Heart left ventricle (tissue), 16 donors: ENCODE results near the gene SLC36A2. TPM values are rescaled to one million over a fixed set of nuclear protein-coding genes. Genes with fewer than 3 reads are reported as not detected.

Experiments used
- ATAC-seq, 4 donors: fragments of 200-7000 bp; cut with Tn5 transposase; one replicate each; pipeline ENCODE4 v1.9.1; 2020 to 2022; ENCODE audit warnings: moderate library complexity in 4 of 4, mild to moderate bottlenecking in 3 of 4, moderate number of reproducible peaks in 1 of 4
- DNase-seq, 5 donors: peaks; one replicate each; pipeline ENCODE4 v3.0.0-alpha.2; 2020
- H3K27ac ChIP-seq, 12 donors: fragments of 200-600 bp; sonication (generic) in 4 of 12; one replicate each; pipeline versions ENCODE4 v1.5.0 to v1.8.0; 2016 to 2022; ENCODE audit warnings: mild to moderate bottlenecking in 2 of 12
- H3K27me3 ChIP-seq, 9 donors: fragments of 200-600 bp; sonication (generic) in 2 of 9; one replicate each; pipeline versions ENCODE4 v1.5.1 to v1.8.0; 2016 to 2022; ENCODE audit warnings: mild to moderate bottlenecking in 3 of 9
- H3K36me3 ChIP-seq, 9 donors: fragments of 200-600 bp; sonication (generic) in 2 of 9; one replicate each; pipeline versions ENCODE4 v1.5.0 to v1.8.0; 2018 to 2022; ENCODE audit warnings: mild to moderate bottlenecking in 2 of 9
- H3K4me1 ChIP-seq, 12 donors: fragments of 200-600 bp; sonication (generic) in 4 of 12; one replicate each; pipeline versions ENCODE4 v1.5.0 to v1.8.0; 2016 to 2022; ENCODE audit warnings: mild to moderate bottlenecking in 3 of 12
- H3K4me3 ChIP-seq, 12 donors: fragments of 200-600 bp; sonication (generic) in 4 of 12; one replicate each; pipeline versions ENCODE4 v1.5.0 to v1.8.0; 2017 to 2022; ENCODE audit warnings: mild to moderate bottlenecking in 9 of 12, moderate library complexity in 4 of 12
- H3K9me3 ChIP-seq, 12 donors: fragments of 200-600 bp; sonication (generic) in 4 of 12; one replicate each; pipeline versions ENCODE4 v1.5.0 to v1.8.0; 2016 to 2022; ENCODE audit warnings: mild to moderate bottlenecking in 1 of 12
- CTCF ChIP-seq, 12 donors: fragments of 200-600 bp; sonication (generic) in 4 of 12; IDR thresholded peaks; one replicate each; pipeline versions ENCODE4 v1.5.0 to v1.8.0; 2018 to 2022; ENCODE audit warnings: antibody characterized with exemption in 12 of 12, mild to moderate bottlenecking in 5 of 12
- POLR2A ChIP-seq, 2 donors: fragments of 450-650 bp; IDR thresholded peaks; one replicate each; pipeline ENCODE4 v1.6.1; 2017; ENCODE audit warnings: antibody characterized with exemption in 2 of 2, mild to moderate bottlenecking in 2 of 2, moderate library complexity in 2 of 2
- WGBS, 4 donors: extraction: QIAGEN DNeasy Blood & Tissue Kit in 2 of 4; methylation state at CpG; one replicate each; pipeline versions ENCODE4 v1.1.5 to v1.1.7; 2013 to 2018; 5-methylcytosine and 5-hydroxymethylcytosine counted together
- intact Hi-C, 10 donors: fragments of 100-400 bp; cut with DNase I; formaldehyde crosslinking; loops; one replicate each; pipeline versions ENCODE4 v1.11.1 to v1.14.2; 2022
- polyA plus RNA-seq, 2 donors: library from polyadenylated mRNA; stranded (reverse); fragments of 200-250 nt; gene quantifications; one replicate each; pipeline ENCODE4 v1.2.3, GENCODE V29; 2013
- total RNA-seq, 9 donors: library from RNA; depleted of rRNA in 2 of 9; stranded (reverse); fragments of >200 nt in 2 of 9; fragmentation: NEBNext Ultra II Directional in 3 of 9; extraction: Animal tissue kit (Norgen Biotek cat#: 25700) in 3 of 9; gene quantifications; one replicate each; pipeline versions ENCODE4 v1.1.0 to v1.2.4, GENCODE V29; 2016 to 2023
- donor health status: ischemic (EF 13 %, LVEDD 7.1; RV severe dilation, severe dysfunction).
- donor health status: healthy with polysubstance abuse.
- donor health status: DM: no; HTN: yes; CAD: no.
- donor health status: DM: no; HTN: no; CAD: no.
- donor health status: ischemic (EF 25% LVEDD 6.9; RV normal size, moderate dysfunction).
- donor health status: ischemic (EF 25% LVEDD 5.7; RV mildly dilated, moderate dysfunction).
- donor health status: healthy.
- donor health status: DM: yes; HTN: yes; CAD: no.
- donor health status: ischemic (EF 35%, LVEDD 5.7; RV mildly dilated, moderate dysfunction).
- donor health status: nonischemic (EF 11% LVEDD 7.7; RV severe dilation, severe dysfunction).
- donor health status: DM: yes; HTN: yes; CAD: no.
- donor health status: PGD.
- donor health status: ischemic (EF 29% LVEDD 5.4; RV normal size, mild dysfunction).
- donor health status: nonischemic (EF 23%, LVEDD 6.1; RV moderate dilation, normal function).

Gene SLC36A2
- total and polyA plus RNA-seq, 11 donors: 0.03 to 0.25 (median 0.14) TPM; not detected in 6

- peaks cover 0 to 3% (median 0%) of the 10 kb centered on the region in 12 donors for H3K4me1 ChIP-seq
- DNase-seq (no peak), ATAC-seq (no peak)
- no peaks in the 10 kb centered on the region for H3K36me3 ChIP-seq
- no peak overlapping the region for H3K4me3 ChIP-seq
- intact Hi-C loops: no loop called here
- H3K27ac ChIP-seq: no peak overlapping the region
- WGBS, 4 donors: 42 to 56% (median 49%) methylated on average over 7 of the region's 7 CpGs
- H3K9me3 ChIP-seq: no peaks in the 10 kb centered on the region
- peaks cover 0 to 13% (median 0%) of the 10 kb centered on the region in 9 donors for H3K27me3 ChIP-seq
- TF ChIP-seq CTCF (IDR thresholded peaks at IDR 0.05): no peak
- no peak for TF ChIP-seq POLR2A (IDR thresholded peaks at IDR 0.05)
Measured at GRCh38 chr5:151295791-151296477, 51.4 kb downstream of the SLC36A2 start.

GRCh38 chr5:151295138-151295537 is 52.2 kb downstream of the SLC36A2 start:
- WGBS, 4 donors: 77 to 85% (median 82%) methylated on average over 5 of the region's 5 CpGs
- intact Hi-C loops: no loop called here
- Histone ChIP-seq H3K4me1 (peaks cover 0 to 3% (median 0%) of the 10 kb centered on the region in 12 donors), H3K9me3 (no peaks in the 10 kb centered on the region), H3K36me3 (no peaks in the 10 kb centered on the region), H3K27ac (no peak overlapping the region), H3K27me3 (peaks cover 0 to 13% (median 0%) of the 10 kb centered on the region in 9 donors), H3K4me3 (no peak overlapping the region)
- no peak for DNase-seq
- no peak for ATAC-seq
- TF ChIP-seq POLR2A (IDR thresholded peaks at IDR 0.05): no peak
- no peak for TF ChIP-seq CTCF (IDR thresholded peaks at IDR 0.05)

GRCh38 chr5:151293624-151294023 is 53.7 kb downstream of the SLC36A2 start:
- intact Hi-C loops: no loop called here
- no peak overlapping the region for H3K27ac ChIP-seq
- TF ChIP-seq POLR2A (IDR thresholded peaks at IDR 0.05): no peak
- TF ChIP-seq CTCF (IDR thresholded peaks at IDR 0.05): no peak
- no peak overlapping the region for H3K4me3 ChIP-seq
- no peak for DNase-seq
- H3K4me1 ChIP-seq: peaks cover 0 to 3% (median 0%) of the 10 kb centered on the region in 12 donors
- ATAC-seq: no peak
- no peaks in the 10 kb centered on the region for H3K36me3 ChIP-seq
- peaks cover 0 to 13% (median 0%) of the 10 kb centered on the region in 9 donors for H3K27me3 ChIP-seq
- 54 to 60% (median 56%) methylated on average over 4 of the region's 4 CpGs for WGBS, 4 donors
- H3K9me3 ChIP-seq: no peaks in the 10 kb centered on the region

GRCh38 chr5:151288180-151288579 is 59.2 kb downstream of the SLC36A2 start:
- intact Hi-C loops: no loop called here
- ATAC-seq (no peak), DNase-seq (no peak)
- H3K4me1 ChIP-seq: no peaks in the 10 kb centered on the region
- WGBS, 4 donors: 40 to 63% (median 53%) methylated on average over 2 of the region's 2 CpGs
- no peak overlapping the region for H3K4me3 ChIP-seq
- H3K9me3 ChIP-seq: no peaks in the 10 kb centered on the region
- no peaks in the 10 kb centered on the region for H3K27me3 ChIP-seq
- no peaks in the 10 kb centered on the region for H3K36me3 ChIP-seq
- TF ChIP-seq CTCF (IDR thresholded peaks at IDR 0.05): no peak
- TF ChIP-seq POLR2A (IDR thresholded peaks at IDR 0.05): no peak
- H3K27ac ChIP-seq: no peak overlapping the region
